HFFc6 (cell line): ENCODE results near the gene KDM6B. TPM values are rescaled to one million over a fixed set of nuclear protein-coding genes. Genes with fewer than 3 reads are reported as not detected.

Experiments
- DNase-seq: peaks from one replicate; pipeline ENCODE4 v3.0.0-alpha.2; 2018
- H3K27ac Mint-ChIP-seq: 2 replicates; pipeline ENCODE4 v1.8.0; 2020; ENCODE audit warnings: mild to moderate bottlenecking, mixed read lengths
- H3K27me3 Mint-ChIP-seq: 2 replicates; pipeline ENCODE4 v1.8.0; 2021; ENCODE audit warnings: mild to moderate bottlenecking, moderate library complexity, mixed read lengths; ENCODE audit not compliant: insufficient read depth
- H3K36me3 Mint-ChIP-seq: 2 replicates; pipeline ENCODE4 v1.8.0; 2021; ENCODE audit warnings: low read depth, mixed read lengths
- H3K4me1 Mint-ChIP-seq: 2 replicates; pipeline ENCODE4 v1.8.0; 2020; ENCODE audit warnings: low read depth, mixed read lengths
- H3K4me3 Mint-ChIP-seq: 2 replicates; pipeline ENCODE4 v1.8.0; 2020; ENCODE audit warnings: mild to moderate bottlenecking, moderate library complexity, mixed read lengths
- H3K9me3 Mint-ChIP-seq: 2 replicates; pipeline ENCODE4 v1.8.0; 2020; ENCODE audit warnings: mild to moderate bottlenecking, mixed read lengths
- total RNA-seq, 6 experiments: library from RNA; stranded (reverse); fragmentation: NEBNext Ultra II Directional; extraction: Animal tissue kit (Norgen Biotek cat#: 25700); gene quantifications; 2 replicates in 1 of 6; 3 replicates in 5 of 6; pipeline ENCODE4 v1.2.3, GENCODE V29; 2021
- TF ChIP-seq, protein P1 (sequence below): fragments of 200-600 bp; sonication (generic); IDR thresholded peaks from 2 replicates; pipeline ENCODE4 v1.5.0; 2021; ENCODE audit warnings: antibody characterized with exemption, mild to moderate bottlenecking

The KDM6B gene
- total RNA-seq, 6 experiments from 2014 or later, result 10.4 to 15.2 (median 11.6) TPM

GRCh38 chr17:7842380-7843256 lies 8.6 kb downstream of the KDM6B start:
- Mint-ChIP-seq H3K4me1 (peaks cover 48% of the 10 kb centered on the region), H3K27ac (peak overlapping the region; percentile 97)
- DNase-seq, result peak; percentile 87

GRCh38 chr17:7843257-7843535 lies 9.2 kb downstream of the KDM6B start:
- H3K4me3 Mint-ChIP-seq, result peak overlapping the region; percentile 86
- H3K27ac Mint-ChIP-seq, result peak overlapping the region; percentile 97
- H3K9me3 Mint-ChIP-seq, result no peaks in the 10 kb centered on the region
- peaks cover 8% of the 10 kb centered on the region; the same call in 1 of the 2 replicates for H3K36me3 Mint-ChIP-seq
- TF ChIP-seq, protein P1, sequence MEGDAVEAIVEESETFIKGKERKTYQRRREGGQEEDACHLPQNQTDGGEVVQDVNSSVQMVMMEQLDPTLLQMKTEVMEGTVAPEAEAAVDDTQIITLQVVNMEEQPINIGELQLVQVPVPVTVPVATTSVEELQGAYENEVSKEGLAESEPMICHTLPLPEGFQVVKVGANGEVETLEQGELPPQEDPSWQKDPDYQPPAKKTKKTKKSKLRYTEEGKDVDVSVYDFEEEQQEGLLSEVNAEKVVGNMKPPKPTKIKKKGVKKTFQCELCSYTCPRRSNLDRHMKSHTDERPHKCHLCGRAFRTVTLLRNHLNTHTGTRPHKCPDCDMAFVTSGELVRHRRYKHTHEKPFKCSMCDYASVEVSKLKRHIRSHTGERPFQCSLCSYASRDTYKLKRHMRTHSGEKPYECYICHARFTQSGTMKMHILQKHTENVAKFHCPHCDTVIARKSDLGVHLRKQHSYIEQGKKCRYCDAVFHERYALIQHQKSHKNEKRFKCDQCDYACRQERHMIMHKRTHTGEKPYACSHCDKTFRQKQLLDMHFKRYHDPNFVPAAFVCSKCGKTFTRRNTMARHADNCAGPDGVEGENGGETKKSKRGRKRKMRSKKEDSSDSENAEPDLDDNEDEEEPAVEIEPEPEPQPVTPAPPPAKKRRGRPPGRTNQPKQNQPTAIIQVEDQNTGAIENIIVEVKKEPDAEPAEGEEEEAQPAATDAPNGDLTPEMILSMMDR, result no peak
- H3K4me1 Mint-ChIP-seq, result peaks cover 44% of the 10 kb centered on the region
- DNase-seq, result no peak
- peaks cover 8% of the 10 kb centered on the region for H3K27me3 Mint-ChIP-seq

More at GRCh38 chr17:7842380-7843256, 8.6 kb downstream of the KDM6B start:
- H3K4me3 Mint-ChIP-seq, result peak overlapping the region; percentile 86
- peaks cover 8% of the 10 kb centered on the region; the same call in 1 of the 2 replicates for H3K36me3 Mint-ChIP-seq
- H3K9me3 Mint-ChIP-seq, result no peaks in the 10 kb centered on the region
- H3K27me3 Mint-ChIP-seq, result peaks cover 8% of the 10 kb centered on the region
- TF ChIP-seq, protein P1, result peak; percentile 18; the same call in 1 of the 2 replicates

- DNase-seq, result peak; percentile 59
- TF ChIP-seq, protein P1, result no peak
- Mint-ChIP-seq H3K27me3 (peaks cover 8% of the 10 kb centered on the region), H3K4me3 (peak overlapping the region; percentile 86), H3K36me3 (peaks cover 8% of the 10 kb centered on the region; the same call in 1 of the 2 replicates), H3K4me1 (peaks cover 39% of the 10 kb centered on the region), H3K27ac (peak overlapping the region; percentile 97), H3K9me3 (no peaks in the 10 kb centered on the region)
These were observed 9.7 kb downstream of the KDM6B start for GRCh38 chr17:7843536-7844291.

DNA sequence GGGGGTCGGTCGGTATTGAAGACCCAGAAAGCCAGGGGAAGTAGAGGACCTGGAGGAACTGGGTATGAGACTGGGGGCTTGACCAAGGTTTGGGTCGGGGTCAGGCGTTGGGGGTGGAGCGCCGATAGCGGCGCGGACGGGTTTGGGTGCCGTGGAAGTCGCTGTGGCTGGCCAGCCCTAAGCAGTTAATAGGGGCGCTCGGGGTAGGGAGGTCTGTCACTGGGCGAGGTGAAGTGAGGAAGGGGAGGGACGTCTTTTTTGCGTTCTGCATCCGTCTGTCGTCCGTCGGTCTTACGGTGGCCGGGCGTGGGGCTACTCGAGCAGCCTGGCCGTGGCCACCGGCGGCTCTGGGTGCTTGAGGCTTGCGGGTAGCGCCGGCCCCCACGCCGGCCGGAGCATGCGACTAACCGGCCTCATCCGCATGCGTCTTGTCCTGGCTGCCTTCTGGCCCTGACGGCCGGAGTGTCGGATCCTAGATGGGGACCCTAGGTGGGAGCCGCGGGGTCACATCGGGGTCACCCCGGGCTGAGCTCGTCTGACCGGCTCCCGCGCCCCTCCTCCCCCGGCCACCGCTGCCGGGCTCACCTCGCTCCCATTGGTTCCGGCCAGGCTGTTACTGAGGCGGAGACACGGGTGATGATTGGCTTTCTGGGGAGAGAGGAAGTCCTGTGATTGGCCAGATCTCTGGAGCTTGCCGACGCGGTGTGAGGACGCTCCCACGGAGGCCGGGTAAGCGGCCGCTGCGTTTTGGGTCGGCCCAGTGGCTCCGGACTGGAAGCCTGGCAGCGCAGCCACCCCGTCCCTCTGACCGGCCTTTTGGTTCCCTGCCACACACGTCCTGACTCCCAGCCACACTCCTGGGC lies 10.5 kb downstream of the KDM6B start:
- Mint-ChIP-seq H3K27me3 (peaks cover 8% of the 10 kb centered on the region), H3K4me1 (peaks cover 31% of the 10 kb centered on the region), H3K27ac (peak overlapping the region; percentile 97), H3K4me3 (peak overlapping the region; percentile 86), H3K9me3 (no peaks in the 10 kb centered on the region), H3K36me3 (peaks cover 8% of the 10 kb centered on the region; the same call in 1 of the 2 replicates)
- DNase-seq, result peak; percentile 95
- TF ChIP-seq, protein P1, result no peak
